ENCODE data around the gene ARHGDIB.

- TF ChIP-seq TEAD4 (IDR thresholded peaks at IDR 0.05) (no peak), USF1 (IDR thresholded peaks at IDR 0.05) (no peak)
Observed at GRCh38 chr12:14992673-14993072, 31.3 kb upstream of the ARHGDIB start.

Measured in Ishikawa (cell line).